Natural killer cell (primary cell): ENCODE results near the gene KRTAP5-5. TPM values are rescaled to one million over a fixed set of nuclear protein-coding genes. Genes with fewer than 3 reads are reported as not detected.
"Not testable (repeated sequence)": the region's sequence is repeated elsewhere in the genome, so short reads cannot be mapped to it uniquely, and the experiment has no call there.

Experiments
- ATAC-seq, 3 donors: fragments of 150-1000 bp in 2 of 3; fragments of 200-7000 bp in 1 of 3; cut with Tn5 transposase; 1 replicate in 1 of 3; 2 replicates in 2 of 3; pipeline ENCODE4 v1.10.0; 2021; ENCODE audit warnings: mild to moderate bottlenecking in 2 of 3, moderate library complexity in 2 of 3
- DNase-seq, 2 donors: peaks; one replicate each; pipeline versions ENCODE4 v3.0.0 to v3.0.0-alpha.2; 2013 to 2021; ENCODE audit warnings: mixed read lengths in 1 of 2
- H3K27ac ChIP-seq: one replicate; pipeline ENCODE4 v1.5.1; 2013; ENCODE audit warnings: mild to moderate bottlenecking, low read length
- H3K27me3 ChIP-seq: one replicate; pipeline ENCODE4 v1.6.1; 2013; ENCODE audit warnings: low read length; ENCODE audit not compliant: control insufficient read depth, insufficient read depth
- H3K36me3 ChIP-seq: one replicate; pipeline ENCODE4 v1.6.1; 2013; ENCODE audit warnings: low read length; ENCODE audit not compliant: control insufficient read depth, insufficient read depth
- H3K4me1 ChIP-seq: one replicate; pipeline ENCODE4 v1.6.1; 2013; ENCODE audit warnings: low read length; ENCODE audit not compliant: control insufficient read depth, insufficient read depth
- H3K4me3 ChIP-seq: one replicate; pipeline ENCODE4 v1.5.1; 2013; ENCODE audit warnings: low read length
- H3K9me3 ChIP-seq: one replicate; pipeline ENCODE4 v1.6.1; 2013; ENCODE audit warnings: low read length; ENCODE audit not compliant: control insufficient read depth, insufficient read depth
- H3K27ac Mint-ChIP-seq, 2 donors: one replicate each; pipeline ENCODE4 v1.8.0; 2022; ENCODE audit warnings: mild to moderate bottlenecking in 2 of 2, mixed read lengths in 2 of 2, moderate library complexity in 1 of 2
- H3K27me3 Mint-ChIP-seq, 2 donors: one replicate each; pipeline ENCODE4 v1.8.0; 2022; ENCODE audit warnings: low read depth in 2 of 2, mixed read lengths in 2 of 2
- H3K36me3 Mint-ChIP-seq: one replicate; pipeline ENCODE4 v1.8.0; 2022; ENCODE audit warnings: mixed read lengths
- H3K4me1 Mint-ChIP-seq, 2 donors: one replicate each; pipeline ENCODE4 v1.8.0; 2022; ENCODE audit warnings: mixed read lengths in 2 of 2
- H3K4me3 Mint-ChIP-seq: one replicate; pipeline ENCODE4 v1.8.0; 2022; ENCODE audit warnings: mild to moderate bottlenecking, moderate library complexity, mixed read lengths
- H3K9me3 Mint-ChIP-seq, 2 donors: one replicate each; pipeline ENCODE4 v1.8.0; 2022; ENCODE audit warnings: mixed read lengths in 2 of 2
- WGBS: methylation state at CpG from one replicate; pipeline ENCODE4 v1.1.7; 2013; ENCODE audit warnings: missing lambda C conversion rate; ENCODE audit not compliant: insufficient coverage; 5-methylcytosine and 5-hydroxymethylcytosine counted together
- intact Hi-C: fragments of 100-400 bp; cut with micrococcal nuclease; formaldehyde crosslinking; loops from one replicate; pipeline ENCODE4 v1.14.2; 2022
- total RNA-seq, 4 donors: library from RNA; stranded (reverse); fragments of 120-200 nt in 1 of 4; gene quantifications; one replicate each; pipeline versions ENCODE4 v1.2.3 to v1.2.4, GENCODE V29; 2013 to 2022
- TF ChIP-seq, protein P1 (sequence below): fragments of 200-600 bp; IDR thresholded peaks from one replicate; pipeline ENCODE4 v1.8.0; 2022; ENCODE audit warnings: antibody characterized with exemption

Gene KRTAP5-5
- total RNA-seq, 3 donors from 2014 or later (not counting 1 experiment from before 2014, with no cell fraction given) = not detected

DNA sequence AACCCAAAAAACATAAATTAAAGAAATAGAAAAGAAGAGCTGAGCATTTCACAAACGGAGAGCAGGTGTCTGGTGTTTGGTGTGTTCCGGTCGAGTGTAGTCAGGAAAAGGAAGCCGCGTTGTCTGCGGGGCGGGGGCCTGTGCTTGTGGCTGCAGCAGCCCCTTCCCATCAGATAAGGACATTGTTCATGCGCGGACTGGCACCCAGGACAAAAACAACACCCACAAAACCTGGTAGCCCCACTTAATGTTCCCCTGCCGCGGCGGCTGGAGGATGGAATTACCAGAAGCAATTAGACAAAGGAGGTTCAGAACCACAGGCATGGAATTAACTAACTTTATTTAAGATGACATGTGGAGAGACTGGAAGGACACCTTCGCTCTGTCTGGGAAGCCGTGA is 29.9 kb downstream of the KRTAP5-5 start:
- H3K27me3 Mint-ChIP-seq = peaks cover 8 to 24% of the 10 kb centered on the region in 2 donors
- peak overlapping the region; percentile 88 for H3K4me3 Mint-ChIP-seq
- H3K27ac Mint-ChIP-seq = peak overlapping the region; percentile 67 to 74
- Histone ChIP-seq H3K27me3 (no peaks in the 10 kb centered on the region), H3K4me1 (peaks cover 50% of the 10 kb centered on the region), H3K27ac (no peak overlapping the region), H3K4me3 (no peak overlapping the region), H3K36me3 (no peaks in the 10 kb centered on the region), H3K9me3 (no peaks in the 10 kb centered on the region)
- ATAC-seq (no peak), DNase-seq (peak in 1 of 2 donors; percentile 31)
- peaks cover 32 to 40% of the 10 kb centered on the region in 2 donors for H3K4me1 Mint-ChIP-seq
- peaks cover 6% of the 10 kb centered on the region for H3K36me3 Mint-ChIP-seq
- 11% methylated on average over 14 of the region's 14 CpGs for WGBS
- TF ChIP-seq, protein P1, sequence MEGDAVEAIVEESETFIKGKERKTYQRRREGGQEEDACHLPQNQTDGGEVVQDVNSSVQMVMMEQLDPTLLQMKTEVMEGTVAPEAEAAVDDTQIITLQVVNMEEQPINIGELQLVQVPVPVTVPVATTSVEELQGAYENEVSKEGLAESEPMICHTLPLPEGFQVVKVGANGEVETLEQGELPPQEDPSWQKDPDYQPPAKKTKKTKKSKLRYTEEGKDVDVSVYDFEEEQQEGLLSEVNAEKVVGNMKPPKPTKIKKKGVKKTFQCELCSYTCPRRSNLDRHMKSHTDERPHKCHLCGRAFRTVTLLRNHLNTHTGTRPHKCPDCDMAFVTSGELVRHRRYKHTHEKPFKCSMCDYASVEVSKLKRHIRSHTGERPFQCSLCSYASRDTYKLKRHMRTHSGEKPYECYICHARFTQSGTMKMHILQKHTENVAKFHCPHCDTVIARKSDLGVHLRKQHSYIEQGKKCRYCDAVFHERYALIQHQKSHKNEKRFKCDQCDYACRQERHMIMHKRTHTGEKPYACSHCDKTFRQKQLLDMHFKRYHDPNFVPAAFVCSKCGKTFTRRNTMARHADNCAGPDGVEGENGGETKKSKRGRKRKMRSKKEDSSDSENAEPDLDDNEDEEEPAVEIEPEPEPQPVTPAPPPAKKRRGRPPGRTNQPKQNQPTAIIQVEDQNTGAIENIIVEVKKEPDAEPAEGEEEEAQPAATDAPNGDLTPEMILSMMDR = no peak
- intact Hi-C loops = no loop called here
- H3K9me3 Mint-ChIP-seq = no peaks in the 10 kb centered on the region

GRCh38 chr11:1660111-1660867 is 30.7 kb downstream of the KRTAP5-5 start:
- Mint-ChIP-seq H3K27me3 (peaks cover 8 to 21% of the 10 kb centered on the region in 2 donors), H3K4me1 (peaks cover 32 to 40% of the 10 kb centered on the region in 2 donors), H3K9me3 (no peaks in the 10 kb centered on the region), H3K4me3 (peak overlapping the region; percentile 88), H3K27ac (peak overlapping the region; percentile 67 to 74), H3K36me3 (peaks cover 6% of the 10 kb centered on the region)
- Histone ChIP-seq H3K4me1 (peaks cover 50% of the 10 kb centered on the region), H3K27me3 (no peaks in the 10 kb centered on the region), H3K36me3 (no peaks in the 10 kb centered on the region), H3K27ac (no peak overlapping the region), H3K9me3 (no peaks in the 10 kb centered on the region), H3K4me3 (no peak overlapping the region)
- 82% methylated on average over 24 of the region's 24 CpGs for WGBS
- TF ChIP-seq, protein P1 = no peak
- intact Hi-C loops = no loop called here
- no peak for ATAC-seq
- DNase-seq = no peak

GRCh38 chr11:1661454-1662269 is 32.1 kb downstream of the KRTAP5-5 start:
- H3K4me1 Mint-ChIP-seq = peaks cover 32 to 40% of the 10 kb centered on the region in 2 donors
- peak overlapping the region; percentile 61 to 83 for H3K27ac Mint-ChIP-seq
- not testable (repeated sequence) for H3K4me3 ChIP-seq, H3K36me3 ChIP-seq, H3K9me3 Mint-ChIP-seq, H3K27ac ChIP-seq, H3K36me3 Mint-ChIP-seq, H3K27me3 ChIP-seq, H3K9me3 ChIP-seq
- 10% methylated on average over 10 of the region's 25 CpGs for WGBS
- ATAC-seq (peak; percentile 58 to 66 (median 62)), DNase-seq (peak in 1 of 2 donors; percentile 44)
- intact Hi-C loops = loop anchor here (2.0 kb wide), 1 partner anchor 29 kb away; no protein-coding TSS in a partner anchor
- H3K4me1 ChIP-seq = peaks cover 50% of the 10 kb centered on the region
- peak overlapping the region; percentile 65 for H3K4me3 Mint-ChIP-seq
- peaks cover 8 to 23% of the 10 kb centered on the region in 2 donors for H3K27me3 Mint-ChIP-seq

- WGBS = 19% methylated on average over 7 of the region's 18 CpGs
- H3K4me1 ChIP-seq = peaks cover 50% of the 10 kb centered on the region
Measured at GRCh38 chr11:1662699-1663283, 33.2 kb downstream of the KRTAP5-5 start.

More at GRCh38 chr11:1662699-1663283, 33.2 kb downstream of the KRTAP5-5 start:
- H3K36me3 Mint-ChIP-seq, H3K27ac ChIP-seq, H3K4me3 ChIP-seq, H3K27me3 ChIP-seq, H3K9me3 ChIP-seq, H3K36me3 ChIP-seq, H3K9me3 Mint-ChIP-seq: not testable (repeated sequence)
- intact Hi-C loops = loop anchor here (2.0 kb wide), 1 partner anchor 28 kb away; no protein-coding TSS in a partner anchor
- DNase-seq (peak in 1 of 2 donors; percentile 41), ATAC-seq (peak; percentile 51 to 77 (median 73))
- Mint-ChIP-seq H3K27ac (peak overlapping the region; percentile 61 to 83), H3K27me3 (peaks cover 8 to 20% of the 10 kb centered on the region in 2 donors), H3K4me1 (peaks cover 32 to 40% of the 10 kb centered on the region in 2 donors), H3K4me3 (peak overlapping the region; percentile 29)
